ENCODE measurements around the gene ZNF180.
"Not testable (repeated sequence)": the region's sequence is repeated elsewhere in the genome, so short reads cannot be mapped to it uniquely, and the experiment has no call there.

ZNF180 gene

GRCh38 chr19:44496711-44497110, 3.6 kb downstream of the ZNF180 start:
- DNase-seq = no peak

GRCh38 chr19:44476559-44477408, 23.5 kb downstream of the ZNF180 start:
- DNase-seq = peak; percentile 45

- DNase-seq = not testable (repeated sequence)
Observed at GRCh38 chr19:44468730-44469129, 31.6 kb downstream of the ZNF180 start.

- DNase-seq = not testable (repeated sequence)
Observed at GRCh38 chr19:44462600-44463286, 37.6 kb downstream of the ZNF180 start.

- not testable (repeated sequence) for DNase-seq
Observed at GRCh38 chr19:44456016-44456415, 44.3 kb downstream of the ZNF180 start.

- no peak for DNase-seq
Observed at GRCh38 chr19:44455100-44455499, 45.2 kb downstream of the ZNF180 start.

- DNase-seq = no peak
Observed at GRCh38 chr19:44452367-44452766, 48.0 kb downstream of the ZNF180 start.

- DNase-seq = no peak
Observed at GRCh38 chr19:44451687-44452086, 48.6 kb downstream of the ZNF180 start.

GRCh38 chr19:44447916-44448674, 52.2 kb downstream of the ZNF180 start, which contains the start of gene ZNF229:
ZNF229 (minus strand) TSS chr19:44448472; CDS start chr19:44442847, 5,625 bp downstream.
- DNase-seq = peak; percentile 98

- DNase-seq = no peak
Observed at GRCh38 chr19:44438441-44438840, 61.9 kb downstream of the ZNF180 start.

- no peak for DNase-seq
Observed at GRCh38 chr19:44435441-44435840, 64.9 kb downstream of the ZNF180 start.

- DNase-seq = no peak
Observed at GRCh38 chr19:44430956-44431355, 69.4 kb downstream of the ZNF180 start.
